Cardiac septum (tissue), 1 donor: ENCODE measurements around the gene NGDN. TPM values are rescaled to one million over a fixed set of nuclear protein-coding genes. Genes with fewer than 3 reads are reported as not detected.

Experiments
- DNase-seq: peaks from one replicate; pipeline ENCODE4 v3.0.0-alpha.2; 2020; ENCODE audit warnings: low spot score
- intact Hi-C: fragments of 100-400 bp; cut with DNase I; formaldehyde crosslinking; loops from one replicate; pipeline ENCODE4 v1.14.0; 2022
- total RNA-seq: library from RNA; stranded (reverse); fragmentation: NEBNext Ultra II Directional; extraction: Animal tissue kit (Norgen Biotek cat#: 25700); gene quantifications from one replicate; pipeline ENCODE4 v1.2.1, GENCODE V29; 2021
- donor health status: DM: no; HTN: no; CAD: no.

NGDN gene
- total RNA-seq, 1 donor from 2014 or later, result 16.2 TPM

GRCh38 chr14:23457587-23458445 lies 11.7 kb upstream of the NGDN start:
- intact Hi-C loops, result no loop called here
- no peak for DNase-seq

- intact Hi-C loops, result no loop called here
- no peak for DNase-seq
Measured at GRCh38 chr14:23460960-23461359, 8.5 kb upstream of the NGDN start.

GRCh38 chr14:23464700-23465099 lies 4.8 kb upstream of the NGDN start:
- intact Hi-C loops, result no loop called here

DNA sequence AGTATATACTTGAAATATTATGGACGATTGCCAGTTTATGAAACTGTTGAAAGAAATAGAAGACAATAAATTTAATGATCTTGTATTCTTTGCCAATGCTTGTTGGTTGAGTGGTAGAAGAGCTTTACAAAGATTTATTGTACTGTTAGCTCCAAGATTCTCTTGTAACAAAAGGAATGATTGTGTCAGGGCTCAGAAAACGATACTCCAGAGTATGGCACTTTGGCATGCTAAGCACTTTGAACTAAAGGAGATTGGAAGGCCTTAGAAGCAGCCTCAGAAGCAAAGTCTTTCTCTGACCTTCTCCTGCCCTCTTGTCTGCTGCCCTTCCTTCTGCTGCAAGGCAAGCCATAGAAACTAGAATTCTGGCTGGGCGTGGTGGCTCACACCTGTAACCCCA lies 4.2 kb upstream of the NGDN start:
- DNase-seq, result no peak
- intact Hi-C loops, result no loop called here

More at GRCh38 chr14:23464700-23465099, 4.8 kb upstream of the NGDN start:
- DNase-seq, result no peak

DNA sequence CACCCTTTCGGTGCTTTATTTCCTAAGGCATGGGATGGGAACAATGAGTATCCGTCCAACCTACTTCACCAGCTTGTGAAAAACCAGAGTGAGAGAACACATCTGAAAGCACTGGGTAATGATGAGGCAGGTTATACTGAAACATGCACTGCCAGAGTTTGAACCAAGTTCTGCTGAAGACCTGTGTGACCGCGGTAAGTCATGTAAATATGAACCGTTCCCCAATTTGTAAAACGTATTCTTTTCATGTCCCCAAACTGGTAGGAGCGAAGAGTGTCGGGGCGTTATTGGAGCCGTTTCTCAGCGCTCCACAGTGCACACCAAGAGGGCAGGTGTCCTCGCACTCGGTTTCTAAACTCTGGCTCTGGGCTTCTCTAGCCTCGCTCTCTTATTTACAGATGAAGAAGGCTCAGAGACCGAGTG lies 788 bp upstream of the NGDN start:
- no peak for DNase-seq
- intact Hi-C loops, result loop anchor here (2.0 kb wide), 3 partner anchors 88 to 162 kb away; partner anchors contain the start of genes BCL2L2, PABPN1 and THTPA

GRCh38 chr14:23469906-23470403 lies 452 bp downstream of the NGDN start:
- no peak for DNase-seq
- intact Hi-C loops, result loop anchor here (2.0 kb wide), 3 partner anchors 87 to 163 kb away; partner anchors contain the start of genes BCL2L2, PABPN1 and THTPA

DNA sequence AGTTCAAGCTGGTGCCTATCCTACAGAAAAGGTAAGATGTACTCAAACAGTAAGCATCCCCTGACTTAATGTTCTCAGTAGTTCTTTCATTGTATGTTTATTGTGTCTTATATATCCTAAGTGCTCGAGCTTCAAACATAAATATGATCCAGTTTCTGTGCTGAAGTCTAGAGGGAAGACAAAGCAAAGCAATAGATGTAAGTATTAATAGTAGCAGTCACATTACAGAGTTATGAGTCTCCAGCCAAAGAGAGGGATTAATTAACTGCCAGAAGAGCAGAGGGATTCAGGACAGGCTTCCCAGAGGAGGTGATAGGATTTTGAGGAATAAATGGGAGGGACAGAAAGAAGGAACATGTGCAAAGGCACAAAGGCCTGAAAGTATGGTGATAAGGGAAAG lies 1.4 kb downstream of the NGDN start:
- DNase-seq, result no peak
- intact Hi-C loops, result no loop called here

- DNase-seq, result no peak
- intact Hi-C loops, result loop anchor here (2.0 kb wide), 1 partner anchor 85 kb away; no protein-coding TSS in a partner anchor
Measured at GRCh38 chr14:23478109-23478759, 8.7 kb downstream of the NGDN start.

DNA sequence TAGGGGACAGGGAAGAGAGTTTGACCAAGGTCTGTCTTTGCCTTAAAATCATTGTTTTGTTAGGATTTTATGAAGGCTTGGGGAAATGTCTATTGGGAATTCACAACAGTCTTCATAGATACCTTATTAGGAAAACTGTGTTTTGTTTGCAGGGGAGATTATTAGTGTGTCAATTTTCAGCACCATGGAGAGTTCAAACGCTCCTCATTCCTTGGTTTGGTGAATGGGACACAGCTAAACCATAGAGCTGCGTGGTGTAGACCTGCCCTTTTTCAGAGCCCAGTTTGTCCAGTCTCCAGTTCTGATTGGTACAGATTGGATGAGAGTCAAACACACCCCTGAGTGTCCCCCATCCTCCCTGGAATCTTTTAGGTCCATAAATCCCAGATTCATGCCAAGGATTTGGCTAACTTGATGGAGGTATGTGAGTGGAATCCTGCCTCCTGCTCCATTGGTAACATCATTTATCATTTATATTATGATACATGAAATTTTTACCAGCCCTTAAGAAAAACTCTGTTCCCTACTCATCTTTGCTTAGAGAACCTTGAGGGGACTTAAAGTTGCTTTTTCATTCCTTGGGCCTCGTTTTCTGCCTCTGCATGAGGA lies 12.0 kb downstream of the NGDN start:
- intact Hi-C loops, result loop anchor here (10.0 kb wide), 1 partner anchor 53 kb away; no protein-coding TSS in a partner anchor
- no peak for DNase-seq

GRCh38 chr14:23481979-23482822 lies 12.7 kb downstream of the NGDN start:
- no peak for DNase-seq
- intact Hi-C loops, result loop anchor here (10.0 kb wide), 1 partner anchor 53 kb away; no protein-coding TSS in a partner anchor

- DNase-seq, result no peak
- intact Hi-C loops, result loop anchor here (10.0 kb wide), 1 partner anchor 52 kb away; no protein-coding TSS in a partner anchor
Measured at GRCh38 chr14:23482823-23483148, 13.3 kb downstream of the NGDN start.

GRCh38 chr14:23483236-23483854 lies 13.8 kb downstream of the NGDN start:
- intact Hi-C loops, result loop anchor here (10.0 kb wide), 1 partner anchor 51 kb away; no protein-coding TSS in a partner anchor
- DNase-seq, result no peak

DNA sequence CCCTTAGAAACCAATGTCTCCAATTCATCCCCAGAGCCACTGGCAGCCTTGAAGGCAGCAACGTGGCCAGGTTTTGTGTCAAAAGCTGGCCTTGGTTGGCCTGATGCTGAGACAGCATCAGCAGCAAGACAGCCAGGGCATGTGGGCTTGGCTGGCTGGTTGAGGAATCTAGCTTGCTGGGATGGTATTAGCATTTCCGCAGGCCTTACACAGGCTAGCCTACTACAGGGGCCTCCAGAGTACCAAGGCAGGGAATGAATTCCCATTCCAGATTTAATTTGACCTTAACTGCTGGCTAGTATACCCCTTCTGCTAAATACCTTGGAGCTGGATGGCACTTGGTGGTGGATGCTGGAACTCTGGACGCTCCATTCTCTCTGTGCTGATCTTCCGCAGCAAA lies 15.8 kb downstream of the NGDN start:
- intact Hi-C loops, result loop anchor here (10.0 kb wide), 1 partner anchor 49 kb away; no protein-coding TSS in a partner anchor
- no peak for DNase-seq

- intact Hi-C loops, result loop anchor here (10.0 kb wide), 1 partner anchor 49 kb away; no protein-coding TSS in a partner anchor
- no peak for DNase-seq
Measured at GRCh38 chr14:23486036-23486435, 16.5 kb downstream of the NGDN start.

- intact Hi-C loops, result loop anchor here (10.0 kb wide), 1 partner anchor 48 kb away; no protein-coding TSS in a partner anchor
- DNase-seq, result no peak
Measured at GRCh38 chr14:23487216-23487615, 17.7 kb downstream of the NGDN start.

GRCh38 chr14:23492618-23493272 lies 23.2 kb downstream of the NGDN start:
- intact Hi-C loops, result no loop called here
- DNase-seq, result no peak

GRCh38 chr14:23494223-23494622 lies 24.7 kb downstream of the NGDN start:
- no peak for DNase-seq

GRCh38 chr14:23512156-23512555 lies 42.7 kb downstream of the NGDN start:
- DNase-seq, result no peak

More at GRCh38 chr14:23494223-23494622, 24.7 kb downstream of the NGDN start:
- intact Hi-C loops, result no loop called here

More at GRCh38 chr14:23512156-23512555, 42.7 kb downstream of the NGDN start:
- intact Hi-C loops, result no loop called here
